ENCODE data around the gene INSYN2B.

- TF ChIP-seq SP1 (IDR thresholded peaks at IDR 0.05; ENCODE audit: low read depth), result no peak
- no peak for TF ChIP-seq MAX (IDR thresholded peaks at IDR 0.05)
- TF ChIP-seq EZH2 (IDR thresholded peaks at IDR 0.05), result no peak
- TF ChIP-seq CTCF (IDR thresholded peaks at IDR 0.05 in 2 of 3, conservative IDR thresholded peaks at IDR 0.05 in 1 of 3; ENCODE audit: borderline replicate concordance in 1 of 3, insufficient read depth in 1 of 3, low read depth in 2 of 3, low read length in 2 of 3), result no peak
- no peak for TF ChIP-seq REST (IDR thresholded peaks at IDR 0.05; ENCODE audit: low read depth)
- no peak for TF ChIP-seq ZBTB33 (IDR thresholded peaks at IDR 0.05; ENCODE audit: extremely low read depth, insufficient replicate concordance, low read length)
- no peak for TF ChIP-seq POLR2AphosphoS5 (IDR thresholded peaks at IDR 0.05; ENCODE audit: low read depth, low read length)
- no peak for TF ChIP-seq CEBPB (IDR thresholded peaks at IDR 0.05; ENCODE audit: low read depth)
- TF ChIP-seq ELF1 (IDR thresholded peaks at IDR 0.05; ENCODE audit: borderline replicate concordance, low read depth), result no peak
- TF ChIP-seq POLR2A (IDR thresholded peaks at IDR 0.05; ENCODE audit: borderline replicate concordance, extremely low read depth, insufficient read depth, insufficient read length), result no peak
- no peak for TF ChIP-seq ATF3 (IDR thresholded peaks at IDR 0.05)
- no peak for TF ChIP-seq ZNF274 (IDR thresholded peaks at IDR 0.05; ENCODE audit: low read depth, low read length)
- TF ChIP-seq EZH2phosphoT487 (IDR thresholded peaks at IDR 0.05; ENCODE audit: borderline replicate concordance), result no peak
- no peak for TF ChIP-seq SRF (IDR thresholded peaks at IDR 0.05; ENCODE audit: low read depth)
These were observed 119.7 kb downstream of the INSYN2B start for GRCh38 chr5:169860585-169860984.
